ENCODE results near the gene CHRM1.
"Not testable (repeated sequence)": the region's sequence is repeated elsewhere in the genome, so short reads cannot be mapped to it uniquely, and the experiment has no call there.

The CHRM1 gene

DNA sequence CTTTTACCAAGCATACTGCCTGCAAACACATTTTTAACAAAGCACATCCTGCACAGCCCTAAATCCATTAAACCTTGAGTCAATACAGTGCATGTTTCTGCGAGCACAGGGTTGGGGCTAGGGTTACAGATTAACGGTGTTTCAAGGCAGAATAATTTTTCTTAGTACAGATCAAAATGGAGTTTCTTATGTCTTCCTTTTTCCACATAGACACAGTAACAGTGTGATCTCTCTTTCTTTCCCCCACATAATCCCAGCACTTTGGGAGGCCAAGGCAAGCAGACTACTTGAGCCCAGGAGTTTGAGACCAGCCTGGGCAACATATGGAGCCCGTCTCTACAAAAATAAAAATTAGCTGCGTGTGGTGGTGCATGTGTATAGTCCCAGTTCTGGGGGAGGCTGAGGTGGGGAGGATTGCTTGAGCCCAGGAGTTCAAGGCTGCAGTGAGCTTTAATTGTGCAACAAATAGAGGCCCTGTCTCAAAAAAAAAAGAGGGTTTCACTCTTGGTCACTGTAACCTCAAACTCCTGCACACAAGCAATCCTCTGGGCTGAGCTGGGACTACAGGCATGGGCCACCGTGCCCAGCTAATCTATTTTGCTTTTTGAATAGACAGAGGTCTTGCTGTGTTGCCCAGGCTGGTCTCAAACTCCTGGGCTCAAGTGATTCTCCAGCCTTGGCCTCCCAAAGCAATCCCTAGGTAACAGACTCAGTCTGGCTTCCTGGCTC is 60.2 kb downstream of the CHRM1 start:
- H3K36me3 ChIP-seq = no peaks in the 10 kb centered on the region
- H3K27me3 ChIP-seq = no peaks in the 10 kb centered on the region
- DNase-seq = no peak
- TF ChIP-seq, protein P1, sequence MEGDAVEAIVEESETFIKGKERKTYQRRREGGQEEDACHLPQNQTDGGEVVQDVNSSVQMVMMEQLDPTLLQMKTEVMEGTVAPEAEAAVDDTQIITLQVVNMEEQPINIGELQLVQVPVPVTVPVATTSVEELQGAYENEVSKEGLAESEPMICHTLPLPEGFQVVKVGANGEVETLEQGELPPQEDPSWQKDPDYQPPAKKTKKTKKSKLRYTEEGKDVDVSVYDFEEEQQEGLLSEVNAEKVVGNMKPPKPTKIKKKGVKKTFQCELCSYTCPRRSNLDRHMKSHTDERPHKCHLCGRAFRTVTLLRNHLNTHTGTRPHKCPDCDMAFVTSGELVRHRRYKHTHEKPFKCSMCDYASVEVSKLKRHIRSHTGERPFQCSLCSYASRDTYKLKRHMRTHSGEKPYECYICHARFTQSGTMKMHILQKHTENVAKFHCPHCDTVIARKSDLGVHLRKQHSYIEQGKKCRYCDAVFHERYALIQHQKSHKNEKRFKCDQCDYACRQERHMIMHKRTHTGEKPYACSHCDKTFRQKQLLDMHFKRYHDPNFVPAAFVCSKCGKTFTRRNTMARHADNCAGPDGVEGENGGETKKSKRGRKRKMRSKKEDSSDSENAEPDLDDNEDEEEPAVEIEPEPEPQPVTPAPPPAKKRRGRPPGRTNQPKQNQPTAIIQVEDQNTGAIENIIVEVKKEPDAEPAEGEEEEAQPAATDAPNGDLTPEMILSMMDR (IDR thresholded peaks at IDR 0.05) = no peak
- H3K4me3 ChIP-seq = no peak overlapping the region
- peaks cover 0 to 5% (median 2%) of the 10 kb centered on the region in 4 donors for H3K4me1 ChIP-seq
- no peak overlapping the region for H3K27ac ChIP-seq
- H3K9me3 ChIP-seq = no peaks in the 10 kb centered on the region
- intact Hi-C loops (cut with DNase I; ENCODE audit: low total_unique reads) = no loop called here

DNA sequence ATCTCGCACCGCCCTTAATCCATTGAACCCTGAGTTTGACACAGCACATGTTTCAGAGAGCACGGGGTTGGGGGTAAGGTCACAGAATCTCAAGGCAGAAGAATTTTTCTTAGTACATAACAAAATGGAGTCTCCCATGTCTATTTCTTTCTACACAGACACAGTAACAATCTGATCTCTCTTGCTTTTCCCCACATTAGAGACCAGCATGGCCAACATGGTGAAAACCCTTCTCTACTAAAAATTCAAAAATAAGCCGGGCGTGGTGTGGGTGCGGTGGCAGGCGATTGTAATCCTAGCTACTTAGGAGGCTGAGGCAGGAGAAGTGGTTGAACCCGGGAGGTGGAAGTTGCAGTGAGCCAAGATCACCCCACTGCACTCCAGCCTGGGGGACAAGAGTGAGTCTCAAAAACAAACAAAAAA is 61.9 kb downstream of the CHRM1 start:
- H3K27ac ChIP-seq; H3K36me3 ChIP-seq; DNase-seq; intact Hi-C loops (cut with DNase I; ENCODE audit: low total_unique reads); H3K27me3 ChIP-seq; H3K9me3 ChIP-seq; H3K4me3 ChIP-seq: not testable (repeated sequence)
- peaks cover 0 to 15% (median 10%) of the 10 kb centered on the region in 4 donors for H3K4me1 ChIP-seq
